Stromal cell of bone marrow (primary cell): ENCODE measurements around the gene CCDC88C.
A peak's percentile ranks its signal among the peaks of the same experiment; 100 is the strongest.

Experiments used
- DNase-seq: peaks from one replicate; pipeline ENCODE4 v3.0.0-alpha.2; 2012; ENCODE audit warnings: low read depth

Gene CCDC88C

DNA sequence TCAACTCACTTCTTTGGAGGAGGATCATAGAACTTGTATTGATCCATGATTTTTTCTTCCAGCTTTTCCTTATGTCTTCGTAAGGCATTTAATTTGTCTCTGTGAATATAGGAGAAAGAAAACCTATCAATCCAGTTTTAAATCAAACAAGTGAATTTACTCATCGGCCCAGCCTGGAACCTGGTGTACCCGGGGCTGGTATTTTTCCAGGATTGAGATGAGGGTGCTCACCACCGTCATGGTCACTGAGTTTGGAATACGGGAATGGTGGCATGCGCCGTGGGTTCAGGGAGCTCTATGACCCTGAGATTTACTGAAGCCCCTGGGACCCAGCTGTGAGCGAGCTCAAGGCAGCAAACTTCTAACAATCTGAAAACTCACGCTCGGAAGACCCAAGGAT lies 126.6 kb downstream of the CCDC88C start:
- no peak for DNase-seq

DNA sequence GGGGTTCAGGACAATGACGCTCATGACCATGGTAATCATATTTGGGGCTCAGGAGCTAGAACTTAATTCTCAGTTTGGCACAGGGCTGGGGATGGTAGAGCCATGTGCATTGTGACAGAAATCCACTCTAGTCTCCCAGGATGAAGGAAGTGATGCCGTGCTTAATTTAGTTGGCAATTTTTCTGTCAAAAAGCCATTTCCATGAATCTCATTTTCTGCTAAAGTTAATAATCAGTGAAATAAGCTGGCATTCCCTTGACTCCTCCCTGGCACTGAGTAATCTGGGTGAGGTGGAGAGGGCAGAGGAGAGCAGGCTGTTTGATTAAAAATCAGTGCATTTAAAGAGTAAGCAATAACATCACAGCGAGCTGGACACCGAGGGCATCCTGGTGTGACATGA lies 128.2 kb downstream of the CCDC88C start:
- DNase-seq: no peak

DNA sequence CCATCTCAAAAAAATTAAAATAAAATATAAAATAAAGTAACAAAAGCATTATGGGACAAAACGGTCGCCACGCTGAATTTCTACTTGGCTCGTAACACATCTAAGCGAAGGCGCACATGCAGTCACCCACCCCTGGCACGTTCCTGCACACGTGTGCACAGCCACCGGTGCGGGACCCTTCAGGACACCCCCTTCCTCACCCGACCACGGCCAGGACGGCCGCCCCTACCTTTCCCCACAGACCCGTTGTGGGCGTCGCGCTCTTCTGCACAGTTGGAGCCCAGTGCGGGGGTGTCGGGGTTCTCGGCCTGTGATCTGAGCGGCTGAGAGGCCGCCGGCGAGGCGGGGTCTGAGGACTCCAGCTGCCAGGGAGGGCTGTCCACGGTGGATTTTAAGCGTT lies 128.7 kb downstream of the CCDC88C start:
- no peak for DNase-seq

DNA sequence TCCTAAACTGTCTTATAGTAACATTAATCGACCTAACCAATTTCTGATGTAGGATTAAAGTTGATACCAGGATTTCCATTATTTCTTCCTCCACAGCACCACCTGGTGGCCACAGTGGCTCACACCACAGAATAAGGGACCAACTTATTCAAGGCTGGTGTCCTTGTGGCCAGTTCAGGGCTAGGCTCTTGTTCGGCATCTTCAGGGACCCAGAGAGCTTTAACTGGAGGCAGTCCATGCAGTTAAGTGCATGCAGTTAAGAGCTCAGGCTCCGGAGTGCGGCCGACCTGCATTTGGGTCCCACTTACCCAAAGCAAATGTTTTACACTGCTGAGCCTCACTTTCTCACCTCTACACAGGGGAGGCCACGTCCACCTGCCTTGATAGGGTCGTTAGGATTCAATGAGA lies 131.1 kb downstream of the CCDC88C start:
- DNase-seq: peak; percentile 55

DNA sequence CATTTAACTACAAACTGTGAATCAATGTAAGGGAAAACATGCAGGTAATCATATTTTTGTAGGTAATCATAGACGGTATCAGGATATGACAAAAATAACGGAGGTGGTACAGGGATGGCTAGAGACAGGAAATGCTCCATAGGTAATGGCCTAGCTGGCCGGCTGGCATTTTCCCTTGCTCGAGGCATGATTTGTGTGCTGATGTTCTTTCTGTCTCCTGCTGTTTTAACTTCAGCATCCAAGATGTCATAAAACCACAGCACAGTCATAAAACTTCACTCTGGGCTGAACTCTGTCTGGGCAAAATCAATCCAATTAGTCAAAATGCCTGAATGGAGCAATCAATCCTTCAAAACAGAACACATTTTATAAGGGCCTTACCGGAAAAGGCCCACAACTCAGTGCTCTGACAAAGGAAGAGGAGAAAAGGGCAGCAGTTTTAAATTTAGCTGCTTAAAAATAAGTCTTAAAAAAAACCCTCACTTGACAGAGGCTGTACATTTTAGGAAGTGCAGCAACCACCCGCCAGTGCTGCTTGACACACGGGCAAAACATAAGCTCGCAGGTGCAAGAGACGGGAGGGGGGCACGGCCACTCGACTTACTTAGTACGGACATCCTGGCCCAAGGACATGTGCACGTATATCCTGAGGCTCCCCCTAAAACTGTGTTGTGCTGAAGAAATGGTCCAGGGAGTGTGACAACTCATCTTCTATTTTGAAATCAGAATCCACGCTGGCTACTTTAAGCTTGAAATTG lies 132.7 kb downstream of the CCDC88C start:
- no peak for DNase-seq

DNA sequence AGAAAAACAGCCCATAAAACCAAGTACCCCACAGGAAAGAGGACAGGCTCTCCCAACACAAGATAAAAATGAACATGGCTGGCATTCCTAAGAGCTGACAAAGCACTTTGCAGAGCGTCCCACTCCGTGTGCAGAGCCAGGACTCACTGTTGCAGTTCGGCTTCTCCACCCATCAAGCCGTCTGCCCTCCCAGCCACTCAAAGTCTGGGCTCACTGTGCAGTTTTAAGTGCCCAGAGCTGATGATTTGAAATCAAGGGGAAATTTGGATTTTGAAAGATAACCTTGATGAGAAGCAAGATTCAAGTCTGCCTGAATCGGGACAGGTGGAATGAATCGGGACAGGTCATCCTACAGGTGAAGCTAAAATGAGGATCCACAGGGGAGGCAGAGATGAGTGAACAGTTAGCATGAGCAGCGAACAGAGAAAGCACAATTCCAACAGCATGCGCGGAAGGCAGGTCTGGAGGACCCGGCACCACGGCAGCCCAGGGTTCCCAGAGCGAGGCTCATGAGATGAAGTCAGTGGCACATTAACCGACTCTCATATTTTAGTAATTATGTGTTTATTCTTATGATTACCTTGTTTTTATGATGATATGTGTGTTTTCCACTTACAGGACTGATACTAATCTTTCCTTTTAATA lies 133.4 kb downstream of the CCDC88C start:
- DNase-seq: peak; percentile 57

DNA sequence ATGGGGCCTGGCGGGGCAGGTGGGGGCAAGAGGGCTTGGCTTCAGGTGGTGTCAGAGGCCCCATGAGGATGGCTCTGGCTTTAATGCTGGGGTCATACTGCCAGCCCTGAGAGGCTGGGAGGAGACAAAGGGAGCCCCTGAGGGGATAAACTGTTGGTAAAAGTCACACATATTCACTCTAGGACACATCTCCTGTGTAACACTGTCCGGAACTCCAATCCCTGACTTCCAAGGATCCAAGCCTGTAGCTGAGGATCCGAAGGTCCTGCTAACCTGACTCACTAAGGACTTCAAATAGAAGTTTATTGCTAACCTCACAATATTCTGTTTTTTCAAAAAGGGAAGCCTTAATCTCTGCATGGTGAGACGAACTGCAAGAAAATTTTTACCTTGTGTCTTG lies 134.0 kb downstream of the CCDC88C start:
- no peak for DNase-seq

DNA sequence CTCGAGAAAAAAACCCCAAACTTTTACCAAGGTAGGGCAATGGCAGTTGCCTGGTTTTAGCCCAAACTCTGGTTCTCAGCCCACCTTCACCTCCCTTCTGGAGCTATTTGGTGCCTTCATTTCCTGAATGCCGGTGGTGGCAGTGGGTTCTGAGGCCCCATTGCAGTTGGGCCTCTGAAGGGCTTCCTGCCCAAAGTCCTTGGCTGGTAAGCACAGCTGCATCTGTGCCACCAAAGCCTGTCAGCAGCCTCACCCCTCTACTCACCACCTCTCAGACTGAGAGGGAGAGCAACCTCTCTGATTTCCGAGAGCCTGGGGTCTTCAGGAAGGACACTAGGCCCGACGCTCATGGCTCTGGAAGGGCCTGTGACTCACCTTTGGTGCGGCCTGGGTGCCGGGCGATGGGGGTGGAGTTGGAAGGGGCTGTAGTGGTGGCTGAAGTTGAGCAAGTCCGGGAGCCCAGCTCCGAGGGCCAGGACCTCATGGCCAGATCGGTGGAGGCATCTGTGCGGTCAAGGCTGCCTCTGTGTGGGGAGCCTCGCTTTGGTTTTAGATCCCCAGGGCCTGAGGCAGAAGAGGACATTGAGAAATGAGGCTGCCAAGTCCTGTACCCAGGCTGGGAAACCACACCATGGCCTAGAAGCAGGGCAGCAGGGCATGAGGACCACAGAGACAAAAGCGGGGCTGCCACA lies 134.5 kb downstream of the CCDC88C start:
- no peak for DNase-seq

DNA sequence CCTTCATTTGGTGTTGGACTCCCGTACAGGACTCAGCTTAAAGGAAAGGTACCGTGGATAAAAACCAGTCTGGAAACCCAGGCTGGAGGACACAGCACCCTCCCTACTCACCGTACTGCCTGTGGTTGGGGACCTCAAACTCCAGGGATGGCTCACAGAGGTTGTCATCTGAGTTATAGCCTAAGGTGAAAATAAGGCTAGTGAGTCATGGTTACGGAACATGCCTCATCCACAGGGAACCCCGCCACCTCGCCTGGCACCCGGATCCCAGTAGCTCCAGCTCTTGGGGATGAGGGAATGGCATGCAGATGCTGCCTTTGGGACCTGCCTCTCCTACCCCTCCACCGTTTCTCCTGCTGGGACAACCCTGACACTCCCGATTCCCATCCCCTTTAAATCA lies 136.3 kb downstream of the CCDC88C start:
- no peak for DNase-seq

DNA sequence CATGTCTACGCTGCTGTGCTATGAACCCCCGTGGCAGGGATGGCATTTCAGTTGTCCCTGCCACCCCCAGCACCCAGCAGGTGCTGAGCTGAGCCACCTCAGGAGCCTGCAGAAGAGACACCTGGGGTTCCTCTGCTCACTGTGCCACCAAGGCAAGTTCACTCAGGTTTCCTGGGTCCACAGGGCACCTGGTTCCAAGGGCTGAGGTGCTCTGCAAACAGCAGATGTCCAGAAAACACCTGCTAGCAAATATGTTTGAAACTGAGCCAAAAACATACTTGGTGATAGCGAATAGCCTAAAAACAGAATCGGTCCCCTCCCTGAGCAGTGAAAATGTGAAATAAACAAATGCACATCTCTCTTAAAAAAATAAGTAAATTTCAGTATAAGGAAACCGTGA lies 137.5 kb downstream of the CCDC88C start:
- DNase-seq: no peak

DNA sequence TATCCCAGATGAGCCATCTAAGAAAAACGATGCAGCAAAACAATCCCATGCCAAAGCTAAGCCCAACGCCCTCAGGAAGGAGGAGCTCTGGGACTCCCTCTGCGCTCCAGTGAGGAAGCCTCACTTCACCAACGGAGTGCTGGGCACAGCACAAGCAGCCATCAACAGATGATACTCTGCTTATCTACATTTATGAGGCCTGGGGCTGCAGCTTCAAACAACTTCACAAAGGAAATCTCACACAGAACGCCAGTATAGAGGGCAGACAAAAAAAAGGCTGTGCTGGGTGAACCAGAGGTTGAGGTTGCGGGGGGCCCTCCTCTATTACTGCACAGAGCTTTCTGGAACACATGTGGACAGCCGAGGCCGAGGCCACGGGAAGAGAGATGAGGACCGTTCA lies 138.3 kb downstream of the CCDC88C start:
- no peak for DNase-seq

DNA sequence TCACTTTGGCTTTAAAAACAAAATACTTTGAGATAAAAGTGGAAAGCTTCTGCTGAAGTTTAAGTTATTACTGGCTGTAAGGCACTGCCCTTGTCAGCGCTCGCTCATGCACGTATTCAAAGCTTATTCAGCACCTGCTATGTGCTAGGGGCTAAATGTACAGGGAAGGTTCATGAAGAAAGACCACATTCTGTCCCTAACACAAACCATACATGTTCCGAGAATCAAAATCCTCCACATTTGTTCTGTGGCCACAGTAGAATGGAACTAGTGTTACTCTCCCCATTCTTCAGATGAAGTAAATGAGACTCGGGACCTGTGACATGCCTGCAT lies 139.3 kb downstream of the CCDC88C start:
- no peak for DNase-seq

DNA sequence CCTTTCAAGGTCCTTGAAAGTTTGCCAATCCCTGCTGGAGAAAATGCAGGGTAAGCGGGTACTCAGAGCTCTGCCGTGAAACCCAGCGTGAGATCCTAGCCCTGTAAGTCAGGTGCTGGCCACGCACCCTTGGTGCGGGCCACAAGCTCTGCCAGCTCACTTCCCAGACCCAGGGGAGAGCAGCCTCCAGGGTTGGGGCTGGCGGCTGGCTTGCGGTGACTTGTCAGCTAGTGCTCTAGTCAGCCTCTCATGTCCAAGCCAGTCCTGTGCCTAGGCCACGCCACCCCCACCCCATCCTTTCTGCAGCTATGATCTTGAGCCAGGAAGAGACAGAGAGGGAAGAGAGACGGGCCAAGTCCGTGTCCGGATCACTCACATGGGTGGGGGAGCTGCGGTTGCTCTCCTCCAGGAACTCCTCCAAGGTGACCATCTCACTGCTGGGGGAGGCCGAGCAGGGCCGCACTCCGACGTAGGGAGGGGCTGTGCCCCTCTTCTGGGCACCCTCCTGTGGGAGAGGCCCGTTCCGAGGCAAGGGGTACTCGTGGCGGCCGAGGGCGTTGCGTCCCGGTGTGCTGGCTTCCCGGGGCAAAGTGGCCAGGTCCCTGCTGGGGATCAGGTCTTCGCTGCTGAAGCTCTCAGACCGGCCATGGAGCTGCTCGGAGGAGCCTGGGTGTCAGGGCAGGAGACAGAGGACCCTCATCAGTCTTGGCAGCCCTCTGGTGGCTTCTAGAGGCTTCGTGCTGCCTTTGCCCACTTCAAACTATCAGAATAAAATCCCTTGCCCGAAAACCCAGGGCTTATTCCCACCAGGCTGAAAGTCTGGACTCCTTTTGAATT lies 139.9 kb downstream of the CCDC88C start:
- no peak for DNase-seq

DNA sequence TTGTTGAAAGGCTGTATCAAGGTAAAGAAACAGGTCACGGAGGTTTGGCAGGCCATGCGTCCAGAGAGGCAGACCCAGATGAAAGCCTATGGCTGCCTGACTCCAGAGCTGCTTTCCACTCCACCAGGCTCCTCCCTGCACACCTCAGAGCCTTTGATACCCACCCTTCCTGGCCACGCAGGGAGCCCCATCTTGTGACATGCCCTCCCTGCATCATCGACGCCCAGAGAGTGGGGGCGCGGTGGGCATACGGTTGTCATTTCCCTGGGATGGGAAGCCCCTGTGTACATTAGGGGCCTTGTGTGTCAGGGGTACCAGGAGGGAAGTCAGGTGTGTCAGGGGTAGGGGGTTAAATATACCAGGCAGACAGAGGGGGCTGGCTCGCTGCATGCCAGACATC lies 142.8 kb downstream of the CCDC88C start:
- no peak for DNase-seq

DNA sequence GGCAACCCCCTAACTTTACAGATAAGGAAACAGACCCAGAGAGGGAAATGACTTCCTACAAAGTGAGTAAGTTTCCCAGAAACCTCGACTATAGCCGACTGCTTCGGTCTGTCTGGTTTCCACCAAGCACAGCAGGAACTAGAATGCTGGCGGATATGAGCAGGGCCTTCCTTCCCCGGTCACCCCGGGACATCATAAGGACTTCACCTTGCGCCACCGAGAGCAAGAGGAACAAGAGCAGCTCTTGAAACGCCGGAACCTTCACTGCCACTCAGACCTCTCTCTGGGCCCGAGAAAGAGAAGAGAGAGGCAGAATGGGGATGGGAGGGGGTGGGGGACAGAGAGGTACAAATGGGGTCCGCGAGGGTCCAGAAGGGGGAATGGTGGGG lies 143.7 kb downstream of the CCDC88C start:
- DNase-seq: no peak

DNA sequence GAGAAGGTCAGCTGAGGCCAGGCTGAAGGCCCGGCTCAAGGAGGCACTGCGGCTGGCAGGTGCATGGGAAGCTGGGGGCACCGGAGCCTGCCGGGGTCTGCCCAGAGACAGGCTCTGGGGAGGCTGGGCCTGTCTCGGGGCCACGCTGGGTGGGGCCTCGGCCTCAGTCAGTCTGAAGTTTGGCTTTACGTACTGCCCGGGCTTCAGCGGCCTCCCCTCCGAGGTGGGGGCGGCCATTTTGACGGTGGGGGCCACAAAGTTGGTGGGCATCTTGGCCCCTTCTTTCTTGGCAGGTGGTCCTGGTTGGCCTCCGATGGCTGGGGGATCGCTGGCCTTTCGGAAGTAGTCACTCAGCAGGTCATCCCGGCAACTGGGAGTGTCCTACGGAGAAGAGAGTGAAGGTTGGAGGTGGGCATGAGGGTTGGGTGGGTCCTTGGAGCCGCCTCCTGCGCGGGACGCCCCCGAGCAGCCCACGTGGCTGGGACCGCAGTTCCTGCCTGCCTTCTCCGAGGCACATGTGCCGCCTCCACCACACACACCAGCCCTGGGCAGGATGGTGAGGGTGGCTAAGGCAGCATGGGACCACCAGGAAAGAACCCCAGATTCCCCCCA lies 144.2 kb downstream of the CCDC88C start:
- DNase-seq: no peak

DNA sequence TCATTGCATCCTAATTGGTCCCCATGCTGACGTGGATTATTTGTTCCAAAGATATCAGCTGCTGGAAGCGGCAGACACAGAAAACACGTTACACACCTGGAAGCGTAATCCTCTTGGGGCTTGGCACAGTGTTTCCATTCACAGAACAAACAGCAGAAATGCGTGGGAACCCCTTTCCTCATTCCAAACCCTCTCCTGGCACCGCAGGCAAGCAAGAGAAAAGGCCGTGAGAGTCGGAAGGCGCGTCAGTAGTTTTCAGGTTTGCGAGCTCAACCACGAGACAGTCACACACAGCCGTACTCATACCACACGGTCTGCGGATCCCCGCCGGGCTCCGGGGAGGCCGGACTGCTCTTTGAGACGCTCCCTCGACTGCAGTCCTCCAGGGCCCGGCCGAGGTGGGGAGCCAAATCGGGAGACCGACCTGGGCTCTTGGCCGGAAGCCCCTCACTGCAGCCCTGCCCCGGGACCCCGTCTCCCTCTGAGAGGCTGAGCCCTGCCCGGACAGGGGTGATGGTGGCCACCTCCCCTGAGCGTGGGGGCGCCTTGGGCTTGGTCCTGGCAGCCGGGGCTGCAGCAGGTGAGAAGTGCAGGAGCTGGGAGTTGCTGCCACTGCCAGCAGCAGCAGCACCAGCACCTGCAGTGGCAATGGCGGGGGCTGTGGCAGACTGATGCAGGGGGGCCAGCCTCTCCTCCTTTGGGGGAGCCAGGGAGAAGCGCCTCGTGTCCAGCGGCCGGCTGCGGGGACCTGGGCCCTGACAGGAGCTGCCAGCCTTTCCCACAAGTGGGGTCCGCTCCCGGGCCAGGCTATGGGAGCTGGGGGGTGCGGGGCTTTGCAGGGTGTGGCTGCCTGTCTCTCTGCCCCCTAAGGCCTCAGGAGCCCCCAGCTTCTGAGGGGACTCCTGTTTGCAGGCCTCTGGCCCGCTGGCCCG lies 145.0 kb downstream of the CCDC88C start:
- no peak for DNase-seq

DNA sequence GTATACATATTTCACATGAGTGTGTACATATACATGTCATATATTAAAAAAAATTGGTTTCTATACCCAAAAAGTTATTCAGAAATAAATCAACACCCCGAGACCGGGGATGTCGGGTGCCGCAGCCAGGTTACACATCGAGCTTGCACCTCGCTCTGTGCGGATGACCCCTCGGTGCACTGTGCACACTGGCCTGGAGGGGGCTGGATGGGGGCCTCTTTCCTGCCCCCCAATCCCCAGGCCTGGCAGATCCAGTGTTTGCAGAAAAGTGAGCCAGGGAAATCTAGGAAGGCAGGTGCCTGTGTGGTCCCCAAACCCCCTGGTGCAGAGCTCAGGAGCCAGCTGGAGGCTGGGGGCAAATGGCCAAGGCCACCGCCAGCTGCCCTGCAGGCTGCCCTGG lies 146.0 kb downstream of the CCDC88C start:
- no peak for DNase-seq

DNA sequence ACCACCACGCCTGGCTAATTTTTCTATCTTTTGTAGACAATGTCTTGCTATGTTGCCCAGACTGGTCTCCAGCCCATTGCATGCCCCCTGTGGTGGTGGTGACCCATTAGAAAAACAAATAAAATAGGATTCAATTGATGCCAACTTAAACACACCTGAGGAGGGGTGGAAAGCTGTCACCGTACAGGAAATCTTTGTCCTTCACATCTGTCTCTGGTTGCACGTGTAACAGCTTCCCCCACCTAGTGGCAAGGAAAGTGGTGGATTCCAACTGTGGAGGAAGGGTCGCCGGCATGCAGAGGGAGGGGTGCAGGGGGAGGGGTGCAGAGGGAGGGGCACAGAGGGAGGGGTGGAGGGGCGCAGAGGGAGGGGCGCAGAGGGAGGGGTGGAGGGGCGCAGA lies 147.0 kb downstream of the CCDC88C start:
- DNase-seq: no peak

DNA sequence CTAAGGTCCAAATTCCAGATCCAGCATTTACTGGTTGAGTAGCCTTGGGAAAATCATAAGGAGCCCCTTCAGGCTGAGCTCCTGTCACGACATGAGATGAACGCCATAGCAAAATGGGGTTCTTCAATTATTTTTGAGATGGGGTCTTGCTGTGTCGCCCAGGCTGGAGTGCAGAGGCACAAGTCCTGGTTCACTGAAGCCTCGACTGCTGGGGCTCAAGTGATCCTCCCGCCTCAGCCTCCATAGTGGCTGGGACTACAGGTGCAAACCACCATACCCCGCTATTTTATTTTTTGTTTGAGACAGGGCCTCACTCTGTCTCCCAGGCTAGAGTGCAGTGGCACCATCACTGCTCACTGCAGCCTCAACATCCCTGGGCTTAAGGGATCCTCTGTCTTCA lies 147.4 kb downstream of the CCDC88C start:
- no peak for DNase-seq
